Natural killer cell (primary cell): Measurements from ENCODE around the gene UBE4B. TPM values are rescaled to one million over a fixed set of nuclear protein-coding genes. Genes with fewer than 3 reads are reported as not detected.
A peak's percentile ranks its signal among the peaks of the same experiment; 100 is the strongest.

Experiments used
- ATAC-seq, 3 donors: fragments of 150-1000 bp in 2 of 3; fragments of 200-7000 bp in 1 of 3; cut with Tn5 transposase; 1 replicate in 1 of 3; 2 replicates in 2 of 3; pipeline ENCODE4 v1.10.0; 2021; ENCODE audit warnings: mild to moderate bottlenecking in 2 of 3, moderate library complexity in 2 of 3
- DNase-seq, 2 donors: peaks; one replicate each; pipeline versions ENCODE4 v3.0.0 to v3.0.0-alpha.2; 2013 to 2021; ENCODE audit warnings: mixed read lengths in 1 of 2
- H3K27ac ChIP-seq: one replicate; pipeline ENCODE4 v1.5.1; 2013; ENCODE audit warnings: mild to moderate bottlenecking, low read length
- H3K27me3 ChIP-seq: one replicate; pipeline ENCODE4 v1.6.1; 2013; ENCODE audit warnings: low read length; ENCODE audit not compliant: control insufficient read depth, insufficient read depth
- H3K36me3 ChIP-seq: one replicate; pipeline ENCODE4 v1.6.1; 2013; ENCODE audit warnings: low read length; ENCODE audit not compliant: control insufficient read depth, insufficient read depth
- H3K4me1 ChIP-seq: one replicate; pipeline ENCODE4 v1.6.1; 2013; ENCODE audit warnings: low read length; ENCODE audit not compliant: control insufficient read depth, insufficient read depth
- H3K4me3 ChIP-seq: one replicate; pipeline ENCODE4 v1.5.1; 2013; ENCODE audit warnings: low read length
- H3K9me3 ChIP-seq: one replicate; pipeline ENCODE4 v1.6.1; 2013; ENCODE audit warnings: low read length; ENCODE audit not compliant: control insufficient read depth, insufficient read depth
- H3K27ac Mint-ChIP-seq, 2 donors: one replicate each; pipeline ENCODE4 v1.8.0; 2022; ENCODE audit warnings: mild to moderate bottlenecking in 2 of 2, mixed read lengths in 2 of 2, moderate library complexity in 1 of 2
- H3K27me3 Mint-ChIP-seq, 2 donors: one replicate each; pipeline ENCODE4 v1.8.0; 2022; ENCODE audit warnings: low read depth in 2 of 2, mixed read lengths in 2 of 2
- H3K36me3 Mint-ChIP-seq: one replicate; pipeline ENCODE4 v1.8.0; 2022; ENCODE audit warnings: mixed read lengths
- H3K4me1 Mint-ChIP-seq, 2 donors: one replicate each; pipeline ENCODE4 v1.8.0; 2022; ENCODE audit warnings: mixed read lengths in 2 of 2
- H3K4me3 Mint-ChIP-seq: one replicate; pipeline ENCODE4 v1.8.0; 2022; ENCODE audit warnings: mild to moderate bottlenecking, moderate library complexity, mixed read lengths
- H3K9me3 Mint-ChIP-seq, 2 donors: one replicate each; pipeline ENCODE4 v1.8.0; 2022; ENCODE audit warnings: mixed read lengths in 2 of 2
- CTCF ChIP-seq: fragments of 200-600 bp; IDR thresholded peaks from one replicate; pipeline ENCODE4 v1.8.0; 2022; ENCODE audit warnings: antibody characterized with exemption
- WGBS: methylation state at CpG from one replicate; pipeline ENCODE4 v1.1.7; 2013; ENCODE audit warnings: missing lambda C conversion rate; ENCODE audit not compliant: insufficient coverage; 5-methylcytosine and 5-hydroxymethylcytosine counted together
- intact Hi-C: fragments of 100-400 bp; cut with micrococcal nuclease; formaldehyde crosslinking; loops from one replicate; pipeline ENCODE4 v1.14.2; 2022
- total RNA-seq, 4 donors: library from RNA; stranded (reverse); fragments of 120-200 nt in 1 of 4; gene quantifications; one replicate each; pipeline versions ENCODE4 v1.2.3 to v1.2.4, GENCODE V29; 2013 to 2022

The UBE4B gene
- total RNA-seq, 3 donors from 2014 or later (not counting 1 experiment from before 2014, with no cell fraction given): 37.0 to 48.0 (median 41.4) TPM

- Mint-ChIP-seq H3K4me3 (no peak overlapping the region), H3K36me3 (peaks cover 28% of the 10 kb centered on the region), H3K9me3 (peaks cover 0 to 4% of the 10 kb centered on the region in 2 donors), H3K4me1 (no peaks in the 10 kb centered on the region), H3K27me3 (no peaks in the 10 kb centered on the region), H3K27ac (no peak overlapping the region)
- H3K4me3 ChIP-seq: no peak overlapping the region
- ATAC-seq: no peak
- intact Hi-C loops: no loop called here
- peaks cover 18% of the 10 kb centered on the region for H3K36me3 ChIP-seq
- H3K4me1 ChIP-seq: no peaks in the 10 kb centered on the region
- 96% methylated on average over 23 of the region's 23 CpGs for WGBS
- DNase-seq: no peak
- H3K27me3 ChIP-seq: no peaks in the 10 kb centered on the region
- H3K27ac ChIP-seq: no peak overlapping the region
- no peak for TF ChIP-seq CTCF
- H3K9me3 ChIP-seq: no peaks in the 10 kb centered on the region
Measured at GRCh38 chr1:10179406-10180091, 146.8 kb downstream of the UBE4B start.

- Mint-ChIP-seq H3K9me3 (no peaks in the 10 kb centered on the region), H3K4me1 (no peaks in the 10 kb centered on the region), H3K4me3 (no peak overlapping the region), H3K36me3 (peaks cover 22% of the 10 kb centered on the region), H3K27ac (no peak overlapping the region), H3K27me3 (no peaks in the 10 kb centered on the region)
- H3K36me3 ChIP-seq: peaks cover 18% of the 10 kb centered on the region
- H3K27ac ChIP-seq: no peak overlapping the region
- no peaks in the 10 kb centered on the region for H3K27me3 ChIP-seq
- no peak for ATAC-seq
- no peaks in the 10 kb centered on the region for H3K9me3 ChIP-seq
- WGBS: 90% methylated on average over 7 of the region's 7 CpGs
- H3K4me3 ChIP-seq: no peak overlapping the region
- H3K4me1 ChIP-seq: no peaks in the 10 kb centered on the region
- intact Hi-C loops: no loop called here
- no peak for DNase-seq
- no peak for TF ChIP-seq CTCF
Measured at GRCh38 chr1:10181154-10181553, 148.4 kb downstream of the UBE4B start.

GRCh38 chr1:10185759-10186158, 153.0 kb downstream of the UBE4B start:
- Mint-ChIP-seq H3K4me3 (no peak overlapping the region), H3K27me3 (no peaks in the 10 kb centered on the region), H3K27ac (no peak overlapping the region), H3K4me1 (no peaks in the 10 kb centered on the region), H3K9me3 (no peaks in the 10 kb centered on the region), H3K36me3 (peaks cover 3% of the 10 kb centered on the region)
- WGBS: 95% methylated on average over 2 of the region's 2 CpGs
- DNase-seq: no peak
- Histone ChIP-seq H3K4me1 (no peaks in the 10 kb centered on the region), H3K36me3 (peaks cover 1% of the 10 kb centered on the region), H3K27me3 (no peaks in the 10 kb centered on the region), H3K9me3 (no peaks in the 10 kb centered on the region), H3K27ac (no peak overlapping the region), H3K4me3 (no peak overlapping the region)
- ATAC-seq: peak in 1 of 3 donors; percentile 24
- intact Hi-C loops: no loop called here
- no peak for TF ChIP-seq CTCF
